Prostate gland (tissue), 2 donors: ENCODE data around the gene OR2T11. TPM values are rescaled to one million over a fixed set of nuclear protein-coding genes. Genes with fewer than 3 reads are reported as not detected.
A peak's percentile ranks its signal among the peaks of the same experiment; 100 is the strongest.

ENCODE experiments used
- DNase-seq: peaks from one replicate; pipeline ENCODE4 v3.0.0-alpha.2; 2019; ENCODE audit warnings: low spot score
- H3K27ac ChIP-seq, 2 donors: fragments of 200-600 bp; sonication (generic); 2 replicates each; pipeline ENCODE4 v1.5.1; 2017 to 2019
- H3K27me3 ChIP-seq: fragments of 200-600 bp; sonication (generic); replicated peaks from 2 replicates; pipeline ENCODE4 v1.5.1; 2019; ENCODE audit not compliant: insufficient read depth
- H3K36me3 ChIP-seq, 2 donors: fragments of 200-600 bp; sonication (generic); 1 replicate in 1 of 2; 2 replicates in 1 of 2; pipeline versions ENCODE4 v1.5.1 to v1.8.1; 2017 to 2019
- H3K4me1 ChIP-seq: fragments of 200-600 bp; sonication (generic); replicated peaks from 2 replicates; pipeline ENCODE4 v1.5.1; 2019
- H3K4me3 ChIP-seq, 2 donors: fragments of 200-600 bp; sonication (generic); 2 replicates each; pipeline ENCODE4 v1.5.1; 2017 to 2019
- H3K9me3 ChIP-seq: fragments of 200-600 bp; sonication (generic); 2 replicates; pipeline ENCODE4 v1.5.1; 2017
- CTCF ChIP-seq, 4 experiments: fragments of 200-600 bp in 2 of 4; fragments of 450-650 bp in 2 of 4; sonication (generic) in 2 of 4; IDR thresholded peaks; 1 replicate in 3 of 4; 2 replicates in 1 of 4; pipeline ENCODE4 v1.5.1; 2016 to 2019; ENCODE audit warnings: antibody characterized with exemption in 4 of 4, mild to moderate bottlenecking in 2 of 4, moderate library complexity in 2 of 4
- POLR2A ChIP-seq: fragments of 450-650 bp; IDR thresholded peaks from one replicate; pipeline ENCODE4 v1.6.1; 2016; ENCODE audit warnings: antibody characterized with exemption, mild to moderate bottlenecking
- POLR2AphosphoS5 ChIP-seq: sonication (generic); formaldehyde crosslinking; IDR thresholded peaks from one replicate; pipeline ENCODE4 v1.6.1; 2017; ENCODE audit warnings: antibody characterized with exemption
- WGBS: methylation state at CpG from one replicate; pipeline ENCODE4 v1.1.5; 2018; 5-methylcytosine and 5-hydroxymethylcytosine counted together
- intact Hi-C: fragments of 100-400 bp; cut with DNase I; formaldehyde crosslinking; loops from one replicate; pipeline ENCODE4 v1.14.2; 2022
- total RNA-seq, 2 donors: library from RNA; depleted of rRNA; stranded (reverse); fragments of >200 nt; gene quantifications; one replicate each; pipeline ENCODE4 v1.1.0, GENCODE V29; 2016

The OR2T11 gene
- total RNA-seq, 2 donors from 2014 or later = not detected

GRCh38 chr1:248627971-248628844, 6.7 kb downstream of the OR2T11 start:
- Histone ChIP-seq H3K27me3 (no peaks in the 10 kb centered on the region), H3K27ac (no peak overlapping the region), H3K36me3 (no peaks in the 10 kb centered on the region), H3K9me3 (no peaks in the 10 kb centered on the region), H3K4me3 (no peak overlapping the region), H3K4me1 (no peaks in the 10 kb centered on the region)
- TF ChIP-seq POLR2A = no peak
- TF ChIP-seq CTCF (IDR thresholded peaks at IDR 0.05) = no peak
- no peak for TF ChIP-seq POLR2AphosphoS5
- intact Hi-C loops = loop anchor here (5.0 kb wide), 1 partner anchor 64 kb away; no protein-coding TSS in a partner anchor
- WGBS = 75% methylated on average over 8 of the region's 9 CpGs
- DNase-seq = no peak

GRCh38 chr1:248625971-248626370, 8.9 kb downstream of the OR2T11 start:
- intact Hi-C loops = loop anchor here (5.0 kb wide), 1 partner anchor 66 kb away; no protein-coding TSS in a partner anchor
- TF ChIP-seq POLR2AphosphoS5 = no peak
- TF ChIP-seq POLR2A = no peak
- Histone ChIP-seq H3K27me3 (no peaks in the 10 kb centered on the region), H3K4me3 (no peak overlapping the region), H3K4me1 (no peaks in the 10 kb centered on the region), H3K27ac (no peak overlapping the region), H3K9me3 (no peaks in the 10 kb centered on the region), H3K36me3 (no peaks in the 10 kb centered on the region)
- whole genome bisulfite sequencing = 89% methylated on average over 5 of the region's 5 CpGs
- no peak for DNase-seq

GRCh38 chr1:248625166-248625565, 9.7 kb downstream of the OR2T11 start:
- Histone ChIP-seq H3K27me3 (no peaks in the 10 kb centered on the region), H3K4me3 (no peak overlapping the region), H3K9me3 (no peaks in the 10 kb centered on the region), H3K4me1 (no peaks in the 10 kb centered on the region), H3K27ac (no peak overlapping the region), H3K36me3 (no peaks in the 10 kb centered on the region)
- DNase-seq = no peak
- 72% methylated on average over 4 of the region's 4 CpGs for WGBS
- no peak for TF ChIP-seq CTCF (IDR thresholded peaks at IDR 0.05)
- no peak for TF ChIP-seq POLR2AphosphoS5
- TF ChIP-seq POLR2A = no peak
- intact Hi-C loops = loop anchor here (5.0 kb wide), 1 partner anchor 67 kb away; no protein-coding TSS in a partner anchor

GRCh38 chr1:248622570-248623001, 12.3 kb downstream of the OR2T11 start:
- H3K4me1 ChIP-seq = no peaks in the 10 kb centered on the region
- TF ChIP-seq POLR2A (no peak), CTCF (IDR thresholded peaks at IDR 0.05) (peak; percentile 50 to 78 (median 54))
- no peak for DNase-seq
- no peaks in the 10 kb centered on the region for H3K9me3 ChIP-seq
- no peak overlapping the region for H3K27ac ChIP-seq
- no peaks in the 10 kb centered on the region for H3K36me3 ChIP-seq
- H3K27me3 ChIP-seq = no peaks in the 10 kb centered on the region
- no peak overlapping the region for H3K4me3 ChIP-seq
- intact Hi-C loops = loop anchor here (2.0 kb wide), 1 partner anchor 184 kb away; no protein-coding TSS in a partner anchor
- 43% methylated on average over 4 of the region's 4 CpGs for WGBS

- WGBS = 66% methylated on average over 7 of the region's 7 CpGs
- intact Hi-C loops = loop anchor here (2.0 kb wide), 1 partner anchor 185 kb away; no protein-coding TSS in a partner anchor
These were observed 13.1 kb downstream of the OR2T11 start for GRCh38 chr1:248621770-248622169.

More at GRCh38 chr1:248621770-248622169, 13.1 kb downstream of the OR2T11 start:
- no peak for DNase-seq
- Histone ChIP-seq H3K27ac (no peak overlapping the region), H3K27me3 (no peaks in the 10 kb centered on the region), H3K9me3 (no peaks in the 10 kb centered on the region), H3K4me3 (no peak overlapping the region), H3K36me3 (no peaks in the 10 kb centered on the region), H3K4me1 (no peaks in the 10 kb centered on the region)
- TF ChIP-seq CTCF (IDR thresholded peaks at IDR 0.05) (no peak), POLR2AphosphoS5 (no peak), POLR2A (no peak)
